ENCODE data around the gene DNAH3. TPM values are rescaled to one million over a fixed set of nuclear protein-coding genes. Genes with fewer than 3 reads are reported as not detected.

Gene DNAH3
- total RNA-seq, 1 experiment from 2014 or later, result 0.57 TPM

DNA sequence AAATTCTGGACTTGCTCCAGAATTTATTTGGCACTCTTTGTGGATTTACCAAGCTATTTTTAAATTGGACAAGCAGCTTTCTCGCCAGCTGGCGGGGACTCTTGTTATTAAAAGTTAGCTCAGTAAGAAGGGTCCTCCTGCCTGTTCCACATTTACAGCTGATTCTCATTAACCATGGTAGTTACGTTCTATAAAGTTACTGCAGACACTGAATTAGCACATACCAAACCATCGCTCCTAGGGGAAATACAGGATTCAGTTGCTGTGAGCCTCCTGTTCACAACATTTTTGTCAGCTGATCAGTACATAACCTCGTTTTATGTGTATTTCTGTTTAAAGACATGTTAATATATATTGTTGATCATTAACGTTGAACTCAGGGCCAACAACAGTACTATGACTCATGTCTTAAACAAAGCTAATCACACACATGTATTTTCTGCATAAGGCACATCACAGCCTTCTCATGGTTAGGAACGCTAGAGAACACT is 12.1 kb upstream of the DNAH3 start:
- no peak for ATAC-seq
- POLR2A ChIA-PET, result interaction anchor here (0.6 kb wide), 1 partner anchor 15 kb away, joined by 3 read pairs; no protein-coding TSS in a partner anchor

DNA sequence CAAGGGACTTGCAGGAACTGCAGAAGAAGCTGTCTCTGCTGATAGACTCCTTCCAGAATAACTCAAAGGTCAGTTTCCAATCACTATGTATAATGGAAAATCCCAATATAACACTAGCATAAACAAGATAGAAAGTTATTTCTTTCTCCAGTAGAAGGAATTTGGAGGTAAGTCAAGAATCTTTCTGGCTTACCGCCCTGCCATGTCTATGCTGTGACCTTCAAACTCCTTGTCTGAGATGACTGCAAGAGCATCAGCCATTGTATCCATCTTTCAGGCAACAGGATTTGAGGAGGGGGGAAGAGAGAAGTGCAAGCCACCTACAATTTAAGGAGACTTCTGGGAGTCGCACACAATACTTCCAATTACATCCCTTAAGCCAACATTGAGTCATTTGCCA is 10.6 kb upstream of the DNAH3 start:
- peaks cover 9% of the 10 kb centered on the region for H3K27me3 Mint-ChIP-seq (ENCODE audit: low read depth)
- ChIA-PET CTCF (interaction anchor here (1.0 kb wide), 1 partner anchor 139 kb away, joined by 6 read pairs; no protein-coding TSS in a partner anchor), POLR2A (no interaction called here)
- DNase-seq (ENCODE audit: low spot score), result no peak
- H3K9me3 Mint-ChIP-seq, result no peaks in the 10 kb centered on the region
- H3K36me3 Mint-ChIP-seq, result peaks cover 39% of the 10 kb centered on the region
- TF ChIP-seq NR3C1 (CRISPR knock-in tag; conservative IDR thresholded peaks at IDR 0.05; ENCODE audit: low read depth) (no peak), GTF2I (CRISPR knock-in tag; conservative IDR thresholded peaks at IDR 0.05) (no peak), MXD4 (CRISPR knock-in tag; IDR thresholded peaks at IDR 0.05; ENCODE audit: borderline replicate concordance) (no peak), SMAD4 (CRISPR knock-in tag; IDR thresholded peaks at IDR 0.05) (no peak), KAT7 (CRISPR knock-in tag; IDR thresholded peaks at IDR 0.05; ENCODE audit: borderline replicate concordance) (no peak), SOX15 (CRISPR knock-in tag; IDR thresholded peaks at IDR 0.05) (no peak), ZNF121 (CRISPR knock-in tag; IDR thresholded peaks at IDR 0.05) (no peak)
- TF ChIP-seq, protein P1, sequence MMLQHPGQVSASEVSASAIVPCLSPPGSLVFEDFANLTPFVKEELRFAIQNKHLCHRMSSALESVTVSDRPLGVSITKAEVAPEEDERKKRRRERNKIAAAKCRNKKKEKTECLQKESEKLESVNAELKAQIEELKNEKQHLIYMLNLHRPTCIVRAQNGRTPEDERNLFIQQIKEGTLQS (CRISPR knock-in tag; conservative IDR thresholded peaks at IDR 0.05), result no peak
- TF ChIP-seq, protein P2, sequence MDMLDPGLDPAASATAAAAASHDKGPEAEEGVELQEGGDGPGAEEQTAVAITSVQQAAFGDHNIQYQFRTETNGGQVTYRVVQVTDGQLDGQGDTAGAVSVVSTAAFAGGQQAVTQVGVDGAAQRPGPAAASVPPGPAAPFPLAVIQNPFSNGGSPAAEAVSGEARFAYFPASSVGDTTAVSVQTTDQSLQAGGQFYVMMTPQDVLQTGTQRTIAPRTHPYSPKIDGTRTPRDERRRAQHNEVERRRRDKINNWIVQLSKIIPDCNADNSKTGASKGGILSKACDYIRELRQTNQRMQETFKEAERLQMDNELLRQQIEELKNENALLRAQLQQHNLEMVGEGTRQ (CRISPR knock-in tag; IDR thresholded peaks at IDR 0.05), result no peak
- TF ChIP-seq, protein P3, sequence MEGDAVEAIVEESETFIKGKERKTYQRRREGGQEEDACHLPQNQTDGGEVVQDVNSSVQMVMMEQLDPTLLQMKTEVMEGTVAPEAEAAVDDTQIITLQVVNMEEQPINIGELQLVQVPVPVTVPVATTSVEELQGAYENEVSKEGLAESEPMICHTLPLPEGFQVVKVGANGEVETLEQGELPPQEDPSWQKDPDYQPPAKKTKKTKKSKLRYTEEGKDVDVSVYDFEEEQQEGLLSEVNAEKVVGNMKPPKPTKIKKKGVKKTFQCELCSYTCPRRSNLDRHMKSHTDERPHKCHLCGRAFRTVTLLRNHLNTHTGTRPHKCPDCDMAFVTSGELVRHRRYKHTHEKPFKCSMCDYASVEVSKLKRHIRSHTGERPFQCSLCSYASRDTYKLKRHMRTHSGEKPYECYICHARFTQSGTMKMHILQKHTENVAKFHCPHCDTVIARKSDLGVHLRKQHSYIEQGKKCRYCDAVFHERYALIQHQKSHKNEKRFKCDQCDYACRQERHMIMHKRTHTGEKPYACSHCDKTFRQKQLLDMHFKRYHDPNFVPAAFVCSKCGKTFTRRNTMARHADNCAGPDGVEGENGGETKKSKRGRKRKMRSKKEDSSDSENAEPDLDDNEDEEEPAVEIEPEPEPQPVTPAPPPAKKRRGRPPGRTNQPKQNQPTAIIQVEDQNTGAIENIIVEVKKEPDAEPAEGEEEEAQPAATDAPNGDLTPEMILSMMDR (IDR thresholded peaks at IDR 0.05), result no peak
- TF ChIP-seq, protein P4, sequence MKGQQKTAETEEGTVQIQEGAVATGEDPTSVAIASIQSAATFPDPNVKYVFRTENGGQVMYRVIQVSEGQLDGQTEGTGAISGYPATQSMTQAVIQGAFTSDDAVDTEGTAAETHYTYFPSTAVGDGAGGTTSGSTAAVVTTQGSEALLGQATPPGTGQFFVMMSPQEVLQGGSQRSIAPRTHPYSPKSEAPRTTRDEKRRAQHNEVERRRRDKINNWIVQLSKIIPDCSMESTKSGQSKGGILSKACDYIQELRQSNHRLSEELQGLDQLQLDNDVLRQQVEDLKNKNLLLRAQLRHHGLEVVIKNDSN (CRISPR knock-in tag; IDR thresholded peaks at IDR 0.05), result no peak
- H3K4me3 Mint-ChIP-seq, result no peak overlapping the region
- no peak for ATAC-seq
- H3K27ac Mint-ChIP-seq, result no peak overlapping the region
- H3K4me1 Mint-ChIP-seq, result peaks cover 28% of the 10 kb centered on the region

More for the DNA sequence above, 12.1 kb upstream of the DNAH3 start:
- DNase-seq (ENCODE audit: low spot score), result no peak
- H3K27me3 Mint-ChIP-seq (ENCODE audit: low read depth), result peaks cover 4% of the 10 kb centered on the region; the same call in 1 of the 2 replicates
- CTCF ChIA-PET, result interaction anchor here (0.6 kb wide), 1 partner anchor 155 kb away, joined by 3 read pairs; no protein-coding TSS in a partner anchor
- no peak for TF ChIP-seq TEAD4 (CRISPR knock-in tag; IDR thresholded peaks at IDR 0.05)
- TF ChIP-seq, protein P5, sequence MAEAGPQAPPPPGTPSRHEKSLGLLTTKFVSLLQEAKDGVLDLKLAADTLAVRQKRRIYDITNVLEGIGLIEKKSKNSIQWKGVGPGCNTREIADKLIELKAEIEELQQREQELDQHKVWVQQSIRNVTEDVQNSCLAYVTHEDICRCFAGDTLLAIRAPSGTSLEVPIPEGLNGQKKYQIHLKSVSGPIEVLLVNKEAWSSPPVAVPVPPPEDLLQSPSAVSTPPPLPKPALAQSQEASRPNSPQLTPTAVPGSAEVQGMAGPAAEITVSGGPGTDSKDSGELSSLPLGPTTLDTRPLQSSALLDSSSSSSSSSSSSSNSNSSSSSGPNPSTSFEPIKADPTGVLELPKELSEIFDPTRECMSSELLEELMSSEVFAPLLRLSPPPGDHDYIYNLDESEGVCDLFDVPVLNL (CRISPR knock-in tag; IDR thresholded peaks at IDR 0.05; ENCODE audit: borderline replicate concordance, low read depth), result no peak
- no peak for TF ChIP-seq NFATC4 (CRISPR knock-in tag; IDR thresholded peaks at IDR 0.05)
- TF ChIP-seq, protein P6, sequence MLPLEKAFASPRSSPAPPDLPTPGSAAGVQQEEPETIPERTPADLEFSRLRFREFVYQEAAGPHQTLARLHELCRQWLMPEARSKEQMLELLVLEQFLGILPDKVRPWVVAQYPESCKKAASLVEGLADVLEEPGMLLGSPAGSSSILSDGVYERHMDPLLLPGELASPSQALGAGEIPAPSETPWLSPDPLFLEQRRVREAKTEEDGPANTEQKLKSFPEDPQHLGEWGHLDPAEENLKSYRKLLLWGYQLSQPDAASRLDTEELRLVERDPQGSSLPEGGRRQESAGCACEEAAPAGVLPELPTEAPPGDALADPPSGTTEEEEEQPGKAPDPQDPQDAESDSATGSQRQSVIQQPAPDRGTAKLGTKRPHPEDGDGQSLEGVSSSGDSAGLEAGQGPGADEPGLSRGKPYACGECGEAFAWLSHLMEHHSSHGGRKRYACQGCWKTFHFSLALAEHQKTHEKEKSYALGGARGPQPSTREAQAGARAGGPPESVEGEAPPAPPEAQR (CRISPR knock-in tag; IDR thresholded peaks at IDR 0.05), result no peak
- TF ChIP-seq OVOL2 (CRISPR knock-in tag; IDR thresholded peaks at IDR 0.05; ENCODE audit: borderline replicate concordance), result no peak
- H3K4me1 Mint-ChIP-seq, result peaks cover 22% of the 10 kb centered on the region
- no peak overlapping the region for H3K4me3 Mint-ChIP-seq
- peaks cover 50% of the 10 kb centered on the region for H3K36me3 Mint-ChIP-seq
- H3K9me3 Mint-ChIP-seq, result no peaks in the 10 kb centered on the region
- H3K27ac Mint-ChIP-seq, result peak overlapping the region; percentile 89; the same call in 1 of the 2 replicates

DNA sequence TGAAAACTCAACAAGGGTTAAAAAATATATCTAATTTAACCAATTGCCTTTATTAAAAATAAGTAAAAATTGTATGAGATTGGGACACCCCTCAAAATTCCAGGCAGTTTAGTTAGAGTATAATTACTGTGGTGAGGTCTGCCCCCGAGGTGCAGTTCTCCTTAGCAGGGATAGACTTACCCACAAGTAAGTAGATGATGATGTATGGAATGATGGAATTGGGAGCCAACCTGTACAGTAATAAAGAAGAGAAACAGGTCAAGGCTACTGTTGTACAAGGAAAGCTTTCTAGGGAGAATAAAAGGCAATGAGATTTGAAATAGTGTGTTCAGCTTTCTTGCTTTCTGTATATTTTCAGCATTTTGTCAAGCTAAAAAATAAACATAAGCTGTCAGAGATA is 9.6 kb upstream of the DNAH3 start:
- no peak overlapping the region; the same call in 1 of the 2 replicates for H3K27ac Mint-ChIP-seq
- peak overlapping the region; percentile 86; the same call in 1 of the 2 replicates for H3K4me3 Mint-ChIP-seq
- peaks cover 9% of the 10 kb centered on the region for H3K27me3 Mint-ChIP-seq (ENCODE audit: low read depth)
- ChIA-PET POLR2A (no interaction called here), CTCF (interaction anchor here (1.0 to 1.6 kb wide), 2 partner anchors 117 to 140 kb away, joined by 6 read pairs; partner anchors contain the start of gene CRYM)
- DNase-seq (ENCODE audit: low spot score), result no peak
- ATAC-seq, result no peak
- no peaks in the 10 kb centered on the region for H3K9me3 Mint-ChIP-seq
- H3K4me1 Mint-ChIP-seq, result peaks cover 25% of the 10 kb centered on the region
- H3K36me3 Mint-ChIP-seq, result peaks cover 36% of the 10 kb centered on the region
- TF ChIP-seq TEAD1 (CRISPR knock-in tag; IDR thresholded peaks at IDR 0.05) (no peak), MYBL2 (CRISPR knock-in tag; IDR thresholded peaks at IDR 0.05) (no peak), NFATC4 (CRISPR knock-in tag; IDR thresholded peaks at IDR 0.05) (no peak), NR2C2 (CRISPR knock-in tag; IDR thresholded peaks at IDR 0.05) (no peak)
- TF ChIP-seq, protein P7, sequence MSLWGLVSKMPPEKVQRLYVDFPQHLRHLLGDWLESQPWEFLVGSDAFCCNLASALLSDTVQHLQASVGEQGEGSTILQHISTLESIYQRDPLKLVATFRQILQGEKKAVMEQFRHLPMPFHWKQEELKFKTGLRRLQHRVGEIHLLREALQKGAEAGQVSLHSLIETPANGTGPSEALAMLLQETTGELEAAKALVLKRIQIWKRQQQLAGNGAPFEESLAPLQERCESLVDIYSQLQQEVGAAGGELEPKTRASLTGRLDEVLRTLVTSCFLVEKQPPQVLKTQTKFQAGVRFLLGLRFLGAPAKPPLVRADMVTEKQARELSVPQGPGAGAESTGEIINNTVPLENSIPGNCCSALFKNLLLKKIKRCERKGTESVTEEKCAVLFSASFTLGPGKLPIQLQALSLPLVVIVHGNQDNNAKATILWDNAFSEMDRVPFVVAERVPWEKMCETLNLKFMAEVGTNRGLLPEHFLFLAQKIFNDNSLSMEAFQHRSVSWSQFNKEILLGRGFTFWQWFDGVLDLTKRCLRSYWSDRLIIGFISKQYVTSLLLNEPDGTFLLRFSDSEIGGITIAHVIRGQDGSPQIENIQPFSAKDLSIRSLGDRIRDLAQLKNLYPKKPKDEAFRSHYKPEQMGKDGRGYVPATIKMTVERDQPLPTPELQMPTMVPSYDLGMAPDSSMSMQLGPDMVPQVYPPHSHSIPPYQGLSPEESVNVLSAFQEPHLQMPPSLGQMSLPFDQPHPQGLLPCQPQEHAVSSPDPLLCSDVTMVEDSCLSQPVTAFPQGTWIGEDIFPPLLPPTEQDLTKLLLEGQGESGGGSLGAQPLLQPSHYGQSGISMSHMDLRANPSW (CRISPR knock-in tag; conservative IDR thresholded peaks at IDR 0.05; ENCODE audit: low read depth), result no peak
